HepG2 (cell line): ENCODE data around the gene IBA57. TPM values are rescaled to one million over a fixed set of nuclear protein-coding genes. Genes with fewer than 3 reads are reported as not detected.

ENCODE experiments used
- ATAC-seq: fragments of 200-7000 bp; cut with Tn5 transposase; 3 replicates; pipeline ENCODE4 v1.9.1; 2020; ENCODE audit warnings: mild to moderate bottlenecking, moderate library complexity
- BruUV-seq: library from RNA; stranded (reverse); fragments of 400-500 nt; replicated peaks from 2 replicates; lab custom pipeline; 2021; lab: Mats Ljungman, UMichigan
- CTCF ChIA-PET: fragments of 300-600 bp; formaldehyde crosslinking; extraction: SDS; loops from one replicate; lab custom pipeline; 2021; ENCODE audit warnings: low total read pairs, inconsistent platforms, low intra/inter-chr PET ratio; lab: Yijun Ruan, JAX
- POLR2A ChIA-PET: fragments of 350-600 bp; sonication (Branson Sonifier 250); formaldehyde crosslinking; loops from one replicate; lab custom pipeline; 2020; ENCODE audit warnings: antibody characterized with exemption, inconsistent platforms; lab: Yijun Ruan, JAX
- DNase-seq: peaks from one replicate; pipeline ENCODE4 v3.0.0-alpha.2; 2015; ENCODE audit warnings: low spot score
- FAIRE-seq: peaks from 3 replicates; lab custom pipeline; 2011; peaks lifted over from hg19 to GRCh38; lab: Jason Lieb, UNC
- H2AFZ ChIP-seq: one replicate; pipeline ENCODE4 v1.6.1; 2011; ENCODE audit warnings: low read length, inconsistent platforms
- H3K27ac ChIP-seq: fragments of 300-600 bp; 3 replicates; pipeline ENCODE4 v1.8.0; 2011; ENCODE audit warnings: mixed run types, mild to moderate bottlenecking, mixed read lengths, low read length, inconsistent platforms; ENCODE audit not compliant: insufficient read depth; ENCODE audit errors: extremely low read length
- H3K27me3 ChIP-seq, 2 experiments: fragments of 200-600 bp in 1 of 2; 2 replicates in 1 of 2; 3 replicates in 1 of 2; pipeline versions ENCODE4 v1.6.0 to v1.8.0; 2011; ENCODE audit warnings: low read length in 2 of 2, mild to moderate bottlenecking in 2 of 2, moderate library complexity in 2 of 2, inconsistent platforms in 1 of 2; ENCODE audit not compliant: insufficient read depth in 2 of 2, control insufficient read depth in 1 of 2
- H3K36me3 ChIP-seq, 2 experiments: fragments of 200-600 bp in 1 of 2; replicated peaks in 1 of 2; 2 replicates in 1 of 2; 3 replicates in 1 of 2; pipeline versions ENCODE4 v1.5.1 to v1.8.0; 2011; ENCODE audit warnings: low read length in 2 of 2, inconsistent platforms in 1 of 2; ENCODE audit not compliant: insufficient read depth in 2 of 2, control insufficient read depth in 1 of 2
- H3K4me1 ChIP-seq: 2 replicates; pipeline ENCODE4 v1.5.1; 2012; ENCODE audit warnings: low read length, inconsistent platforms; ENCODE audit not compliant: insufficient read depth
- H3K4me2 ChIP-seq: 2 replicates; pipeline ENCODE4 v1.6.0; 2011; ENCODE audit warnings: low read depth, low read length, inconsistent platforms
- H3K4me3 ChIP-seq, 3 experiments: fragments of 200-600 bp in 1 of 3; sonication (generic), shearing (Covaris generic) in 1 of 3; replicated peaks in 1 of 3; 2 replicates each; pipeline ENCODE4 v1.5.1; 2011 to 2016; ENCODE audit warnings: low read length in 3 of 3, inconsistent platforms in 2 of 3, low read depth in 2 of 3, mild to moderate bottlenecking in 2 of 3, control low read depth in 1 of 3, mixed read lengths in 1 of 3; ENCODE audit not compliant: insufficient read depth in 1 of 3
- H3K79me2 ChIP-seq: one replicate; pipeline ENCODE4 v1.6.1; 2011; ENCODE audit warnings: low read length, inconsistent platforms; ENCODE audit not compliant: insufficient read depth
- H3K9ac ChIP-seq: 2 replicates; pipeline ENCODE4 v1.6.0; 2011; ENCODE audit warnings: mild to moderate bottlenecking, low read depth, low read length, inconsistent platforms; ENCODE audit not compliant: insufficient read depth
- H3K9me3 ChIP-seq: 2 replicates; pipeline ENCODE4 v1.5.1; 2012; ENCODE audit warnings: mild to moderate bottlenecking, low read length
- H4K20me1 ChIP-seq: 2 replicates; pipeline ENCODE4 v1.6.0; 2011; ENCODE audit warnings: inconsistent platforms, mild to moderate bottlenecking, low read length, moderate library complexity; ENCODE audit not compliant: insufficient read depth
- ATF1 ChIP-seq: IDR thresholded peaks from 2 replicates; pipeline ENCODE4 v1.6.1; 2016; ENCODE audit warnings: mild to moderate bottlenecking, control low read depth
- KLF9 ChIP-seq: IDR thresholded peaks from 2 replicates; pipeline ENCODE4 v1.6.1; 2016; ENCODE audit warnings: low read depth
- MIER2 ChIP-seq: IDR thresholded peaks from 2 replicates; pipeline ENCODE4 v1.6.1; 2016; ENCODE audit warnings: missing biosample characterization, missing genetic modification reagents
- RBFOX2 ChIP-seq: fragments of 200-400 bp; formaldehyde crosslinking; IDR thresholded peaks from 2 replicates; pipeline ENCODE4 v1.6.1; 2017; ENCODE audit warnings: low read depth, mild to moderate bottlenecking, low read length
- SMAD3 ChIP-seq: sonication (generic); formaldehyde crosslinking; IDR thresholded peaks from 2 replicates; pipeline ENCODE4 v1.4.0; 2020; ENCODE audit warnings: missing genetic modification reagents
- ZNF20 ChIP-seq: sonication (generic); formaldehyde crosslinking; IDR thresholded peaks from 2 replicates; pipeline ENCODE4 v1.4.0; 2020; ENCODE audit warnings: mild to moderate bottlenecking, moderate library complexity, missing genetic modification reagents
- ZNF331 ChIP-seq: sonication (generic); formaldehyde crosslinking; IDR thresholded peaks from 2 replicates; pipeline ENCODE4 v1.4.0; 2020; ENCODE audit warnings: missing genetic modification reagents
- ZNF510 ChIP-seq: sonication (generic); formaldehyde crosslinking; IDR thresholded peaks from 2 replicates; pipeline ENCODE4 v1.4.0; 2020; ENCODE audit warnings: low read depth, mild to moderate bottlenecking, missing genetic modification reagents
- WGBS: methylation state at CpG from one replicate; pipeline ENCODE4 v1.1.6; 2017; ENCODE audit warnings: low lambda C conversion rate; 5-methylcytosine and 5-hydroxymethylcytosine counted together
- in situ Hi-C: cut with HindIII; loops from 2 replicates; pipeline ENCODE4 v1.10.0; 2017; ENCODE audit warnings: low pct_unique_long_range_greater_than_20kb; ENCODE audit not compliant: extremely low pct_ligation_motif_present
- intact Hi-C: fragments of 100-400 bp; cut with micrococcal nuclease; formaldehyde crosslinking; loops from one replicate; pipeline ENCODE4 v1.10.0; 2022; ENCODE audit not compliant: unreplicated experiment
- polyA plus RNA-seq, 8 experiments: library from polyadenylated mRNA; depleted of rRNA in 3 of 8; stranded (reverse) in 7 of 8; unstranded in 1 of 8; fragments of >200 nt; fragmentation: Illumina TruSeq in 4 of 8; extraction: Trizol in 4 of 8; gene quantifications; 2 replicates each; pipeline versions ENCODE4 v1.2.1 to v1.2.3, GENCODE V29; 2011 to 2016; ENCODE audit warnings: low read depth in 4 of 8, missing spikeins in 1 of 8, mixed read lengths in 1 of 8; ENCODE audit not compliant: insufficient read depth in 1 of 8
- total RNA-seq, 5 experiments: library from RNA; depleted of rRNA; stranded (reverse); fragments of >200 nt; fragmentation: Illumina TruSeq; extraction: Trizol; gene quantifications; 2 replicates each; pipeline ENCODE4 v1.2.3, GENCODE V29; 2016; ENCODE audit warnings: low read depth in 1 of 5
- TF ChIP-seq, protein P1 (sequence below): IDR thresholded peaks from 2 replicates; pipeline ENCODE4 v1.6.1; 2016; ENCODE audit warnings: low read depth
- TF ChIP-seq, protein P2 (sequence below): sonication (generic); formaldehyde crosslinking; IDR thresholded peaks from 2 replicates; pipeline ENCODE4 v1.8.1; 2023; ENCODE audit warnings: mild to moderate bottlenecking, missing genetic modification reagents

Gene IBA57
- total and polyA plus RNA-seq, 2 of the 13 experiments (the other 11 are each of a cell fraction or from before 2014, with no cell fraction given) = 2.3 to 10.2 TPM

DNA sequence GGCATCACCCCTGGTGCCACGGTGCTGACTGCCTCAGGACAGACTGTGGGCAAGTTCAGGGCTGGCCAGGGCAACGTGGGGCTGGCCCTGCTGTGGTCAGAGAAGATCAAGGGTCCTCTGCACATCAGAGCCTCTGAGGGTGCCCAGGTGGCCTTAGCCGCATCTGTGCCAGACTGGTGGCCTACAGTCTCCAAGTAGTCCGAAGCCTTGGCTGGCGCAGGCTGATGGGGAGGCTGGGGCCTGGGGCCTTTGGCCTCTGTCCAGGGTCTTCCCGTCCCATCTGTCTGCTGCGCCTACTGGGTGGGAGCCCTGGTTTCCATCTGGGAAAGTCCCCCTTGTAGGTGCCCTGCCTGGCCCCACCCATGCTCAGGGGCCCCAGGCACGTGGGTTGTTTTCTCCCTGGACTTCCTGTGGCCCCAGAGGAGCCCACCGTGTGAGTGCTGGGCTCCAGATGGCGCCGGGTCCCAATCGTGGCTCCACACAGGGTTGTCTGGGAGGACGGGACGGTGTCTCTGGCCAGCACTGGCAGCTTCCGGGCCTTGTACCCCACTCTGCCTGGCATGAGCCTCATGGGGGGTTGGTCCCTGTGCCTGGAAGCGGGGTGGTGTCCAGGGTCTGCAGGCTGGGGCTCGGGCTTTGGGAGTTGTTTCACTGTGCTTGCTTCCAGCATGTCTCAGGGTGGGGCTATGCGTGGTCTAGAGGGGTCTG, 9.9 kb downstream of the IBA57 start:
- Histone ChIP-seq H3K4me1 (no peaks in the 10 kb centered on the region), H3K9ac (no peak overlapping the region), H3K79me2 (no peaks in the 10 kb centered on the region), H3K4me3 (no peak overlapping the region), H3K4me2 (no peak overlapping the region), H4K20me1 (0 out of 2 replicates have a peak, but pooled peaks cover 2% of the 10 kb centered on the region), H2AFZ (no peak overlapping the region), H3K9me3 (no peaks in the 10 kb centered on the region), H3K36me3 (no peaks in the 10 kb centered on the region; a peak in 1 of 5 replicates), H3K27ac (no peak overlapping the region), H3K27me3 (no peaks in the 10 kb centered on the region; a peak in 1 of 5 replicates)
- TF ChIP-seq, protein P1, sequence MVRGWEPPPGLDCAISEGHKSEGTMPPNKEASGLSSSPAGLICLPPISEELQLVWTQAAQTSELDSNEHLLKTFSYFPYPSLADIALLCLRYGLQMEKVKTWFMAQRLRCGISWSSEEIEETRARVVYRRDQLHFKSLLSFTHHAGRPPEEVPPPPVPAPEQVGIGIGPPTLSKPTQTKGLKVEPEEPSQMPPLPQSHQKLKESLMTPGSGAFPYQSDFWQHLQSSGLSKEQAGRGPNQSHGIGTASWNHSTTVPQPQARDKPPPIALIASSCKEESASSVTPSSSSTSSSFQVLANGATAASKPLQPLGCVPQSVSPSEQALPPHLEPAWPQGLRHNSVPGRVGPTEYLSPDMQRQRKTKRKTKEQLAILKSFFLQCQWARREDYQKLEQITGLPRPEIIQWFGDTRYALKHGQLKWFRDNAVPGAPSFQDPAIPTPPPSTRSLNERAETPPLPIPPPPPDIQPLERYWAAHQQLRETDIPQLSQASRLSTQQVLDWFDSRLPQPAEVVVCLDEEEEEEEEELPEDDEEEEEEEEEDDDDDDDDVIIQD (CRISPR knock-in tag) = no peak
- TF ChIP-seq MIER2 (CRISPR knock-in tag) (no peak), RBFOX2 (no peak), ZNF331 (CRISPR knock-in tag) (no peak), ZNF20 (CRISPR knock-in tag) (no peak), ATF1 (CRISPR knock-in tag) (no peak), ZNF510 (CRISPR knock-in tag) (no peak), KLF9 (CRISPR knock-in tag) (no peak), SMAD3 (CRISPR knock-in tag) (no peak)
- TF ChIP-seq, protein P2, sequence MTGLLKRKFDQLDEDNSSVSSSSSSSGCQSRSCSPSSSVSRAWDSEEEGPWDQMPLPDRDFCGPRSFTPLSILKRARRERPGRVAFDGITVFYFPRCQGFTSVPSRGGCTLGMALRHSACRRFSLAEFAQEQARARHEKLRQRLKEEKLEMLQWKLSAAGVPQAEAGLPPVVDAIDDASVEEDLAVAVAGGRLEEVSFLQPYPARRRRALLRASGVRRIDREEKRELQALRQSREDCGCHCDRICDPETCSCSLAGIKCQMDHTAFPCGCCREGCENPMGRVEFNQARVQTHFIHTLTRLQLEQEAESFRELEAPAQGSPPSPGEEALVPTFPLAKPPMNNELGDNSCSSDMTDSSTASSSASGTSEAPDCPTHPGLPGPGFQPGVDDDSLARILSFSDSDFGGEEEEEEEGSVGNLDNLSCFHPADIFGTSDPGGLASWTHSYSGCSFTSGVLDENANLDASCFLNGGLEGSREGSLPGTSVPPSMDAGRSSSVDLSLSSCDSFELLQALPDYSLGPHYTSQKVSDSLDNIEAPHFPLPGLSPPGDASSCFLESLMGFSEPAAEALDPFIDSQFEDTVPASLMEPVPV (CRISPR knock-in tag) = no peak
- intact Hi-C loops (no loop called here), in situ Hi-C loops (loop anchor here (5.0 kb wide), 1 partner anchor 38 kb away; no protein-coding TSS in a partner anchor)
- ChIA-PET POLR2A (no interaction called here), CTCF (no interaction called here)
- FAIRE-seq = no peak
- ATAC-seq = no peak
- no TSS peak for BruUV-seq
- WGBS = no CpG with 5 or more reads among the region's 18 CpGs
- no peak for DNase-seq
